GM20000 (cell line): ENCODE measurements around the gene CTDSPL2.

ENCODE experiments used
- DNase-seq: peaks from one replicate; pipeline ENCODE4 v3.0.0; 2012; ENCODE audit warnings: low spot score
- CTCF ChIP-seq: IDR thresholded peaks from 2 replicates; pipeline ENCODE4 v1.5.1; 2012; ENCODE audit warnings: mild to moderate bottlenecking, control low read depth; ENCODE audit errors: extremely low read depth, missing control alignments

The CTDSPL2 gene

GRCh38 chr15:44426975-44427755 is at the start of gene CTDSPL2:
Gene CTDSPL2, plus strand, starts transcription at chr15:44427629. Its CDS starts 31,386 bp downstream, at chr15:44459015.
- DNase-seq: peak; percentile 88
- peak; percentile 3 for TF ChIP-seq CTCF

- no peak for TF ChIP-seq CTCF
- no peak for DNase-seq
These were observed 46.2 kb upstream of the CTDSPL2 start for GRCh38 chr15:44381236-44381635.

- TF ChIP-seq CTCF: no peak
- peak; percentile 11 for DNase-seq
These were observed 42.0 kb upstream of the CTDSPL2 start for GRCh38 chr15:44385344-44385942.

GRCh38 chr15:44394062-44394461 is 33.4 kb upstream of the CTDSPL2 start:
- no peak for DNase-seq
- TF ChIP-seq CTCF: no peak

- TF ChIP-seq CTCF: no peak
- no peak for DNase-seq
These were observed 32.9 kb upstream of the CTDSPL2 start for GRCh38 chr15:44394562-44394961.

- DNase-seq: no peak
- TF ChIP-seq CTCF: no peak
These were observed 29.6 kb upstream of the CTDSPL2 start for GRCh38 chr15:44397869-44398268.

- DNase-seq: no peak
- TF ChIP-seq CTCF: no peak
These were observed 13.4 kb upstream of the CTDSPL2 start for GRCh38 chr15:44414001-44414400.
